ENCODE data around the gene PRKAA1.

PRKAA1 gene

GRCh38 chr5:40798012-40798800, at the start of gene PRKAA1:
Gene PRKAA1, minus strand, starts transcription at chr5:40798374. Its CDS starts 185 bp downstream, at chr5:40798189.
- peak; percentile 81 for TF ChIP-seq CTCF (IDR thresholded peaks at IDR 0.05; ENCODE audit: borderline replicate concordance, insufficient read depth, low read depth, low read length)
- H3K4me3 ChIP-seq (ENCODE audit: low read depth, low read length): peak within 1 kb of the TSS; percentile 72

- no peak overlapping the region for H3K4me3 ChIP-seq (ENCODE audit: low read depth, low read length)
- TF ChIP-seq CTCF (IDR thresholded peaks at IDR 0.05; ENCODE audit: borderline replicate concordance, insufficient read depth, low read depth, low read length): no peak
Measured at GRCh38 chr5:40847525-40847924, 49.4 kb upstream of the PRKAA1 start.

- H3K4me3 ChIP-seq (ENCODE audit: low read depth, low read length): no peak overlapping the region
- no peak for TF ChIP-seq CTCF (IDR thresholded peaks at IDR 0.05; ENCODE audit: borderline replicate concordance, insufficient read depth, low read depth, low read length)
Measured at GRCh38 chr5:40846371-40846770, 48.2 kb upstream of the PRKAA1 start.

GRCh38 chr5:40844565-40844964, 46.4 kb upstream of the PRKAA1 start:
- TF ChIP-seq CTCF (IDR thresholded peaks at IDR 0.05; ENCODE audit: borderline replicate concordance, insufficient read depth, low read depth, low read length): no peak
- H3K4me3 ChIP-seq (ENCODE audit: low read depth, low read length): no peak overlapping the region

GRCh38 chr5:40842351-40842750, 44.2 kb upstream of the PRKAA1 start:
- TF ChIP-seq CTCF (IDR thresholded peaks at IDR 0.05; ENCODE audit: borderline replicate concordance, insufficient read depth, low read depth, low read length): no peak
- peak overlapping the region; percentile 13 for H3K4me3 ChIP-seq (ENCODE audit: low read depth, low read length)

- peak within 1 kb of the TSS; percentile 13 for H3K4me3 ChIP-seq (ENCODE audit: low read depth, low read length)
- TF ChIP-seq CTCF (IDR thresholded peaks at IDR 0.05; ENCODE audit: borderline replicate concordance, insufficient read depth, low read depth, low read length): no peak
Measured at GRCh38 chr5:40841068-40841805, 43.1 kb upstream of the PRKAA1 start, which contains the start of gene CARD6. Gene CARD6, plus strand, starts transcription at chr5:40841367. Its CDS starts 16 bp downstream, at chr5:40841383.
